GM15510 (cell line): ENCODE data around the gene ARPC1A.

Experiments
- POLR2A ChIP-seq: IDR thresholded peaks from 3 replicates; pipeline ENCODE4 v1.6.1; 2011; ENCODE audit warnings: borderline replicate concordance; ENCODE audit not compliant: insufficient read length; ENCODE audit errors: extremely low read depth

ARPC1A gene

GRCh38 chr7:99325592-99326407 lies at the start of gene ARPC1A:
ARPC1A (plus strand) TSS chr7:99325898; CDS start chr7:99333354, 7,456 bp downstream.
- TF ChIP-seq POLR2A: peak; percentile 99

- no peak for TF ChIP-seq POLR2A
Measured at GRCh38 chr7:99278180-99278579, 47.5 kb upstream of the ARPC1A start.

- TF ChIP-seq POLR2A: no peak
Measured at GRCh38 chr7:99287779-99288534, 37.7 kb upstream of the ARPC1A start.

GRCh38 chr7:99289185-99289584 lies 36.5 kb upstream of the ARPC1A start:
- no peak for TF ChIP-seq POLR2A

GRCh38 chr7:99290980-99291607 lies 34.6 kb upstream of the ARPC1A start:
- TF ChIP-seq POLR2A: no peak

GRCh38 chr7:99292127-99292526 lies 33.6 kb upstream of the ARPC1A start:
- TF ChIP-seq POLR2A: no peak

GRCh38 chr7:99293167-99293566 lies 32.5 kb upstream of the ARPC1A start:
- TF ChIP-seq POLR2A: no peak

GRCh38 chr7:99293650-99294049 lies 32.0 kb upstream of the ARPC1A start:
- TF ChIP-seq POLR2A: no peak

- no peak for TF ChIP-seq POLR2A
Measured at GRCh38 chr7:99296471-99296870, 29.2 kb upstream of the ARPC1A start.

GRCh38 chr7:99301496-99301895 lies 24.2 kb upstream of the ARPC1A start:
- no peak for TF ChIP-seq POLR2A

GRCh38 chr7:99305473-99306260 lies 20.0 kb upstream of the ARPC1A start:
- no peak for TF ChIP-seq POLR2A

GRCh38 chr7:99308461-99309074 lies 17.1 kb upstream of the ARPC1A start:
- no peak for TF ChIP-seq POLR2A

- no peak for TF ChIP-seq POLR2A
Measured at GRCh38 chr7:99309111-99309510, 16.6 kb upstream of the ARPC1A start.

GRCh38 chr7:99310004-99310403 lies 15.7 kb upstream of the ARPC1A start:
- TF ChIP-seq POLR2A: no peak
